ENCODE data around the gene CELA3B.
"Not testable (repeated sequence)": the region's sequence is repeated elsewhere in the genome, so short reads cannot be mapped to it uniquely, and the experiment has no call there.

Gene CELA3B

DNA sequence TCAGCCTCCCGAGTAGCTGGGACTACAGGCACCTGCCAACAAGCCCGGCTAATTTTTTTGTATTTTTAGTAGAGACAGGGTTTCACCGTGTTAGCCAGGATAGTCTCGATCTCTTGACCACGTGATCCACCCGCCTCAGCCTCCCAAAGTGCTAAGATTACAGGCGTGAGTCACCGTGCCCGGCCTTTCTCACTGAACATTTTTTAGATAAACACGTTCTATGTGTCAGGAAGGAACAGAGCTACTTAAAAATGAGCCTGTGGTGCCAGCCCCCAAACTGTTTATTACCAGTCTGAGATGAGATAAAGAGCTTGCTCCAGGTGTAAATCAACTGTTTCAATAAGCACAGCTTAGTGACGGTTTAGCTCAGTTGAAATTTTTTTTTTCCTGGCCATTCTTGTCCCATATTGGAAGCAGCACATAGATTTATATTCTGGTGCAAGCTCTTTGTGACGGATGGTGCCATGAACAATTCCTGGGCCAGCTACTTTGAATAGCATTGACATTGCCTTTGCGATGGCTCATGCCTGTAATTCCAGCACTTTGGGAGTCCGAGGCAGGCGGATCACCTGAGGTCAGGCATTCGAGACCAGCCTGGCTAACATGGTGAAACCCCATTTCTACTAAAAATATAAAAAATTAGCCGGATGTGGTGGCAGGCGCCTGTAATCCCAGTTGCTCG lies 33.7 kb upstream of the CELA3B start:
- DNase-seq (ENCODE audit: low read depth, low spot score), result not testable (repeated sequence)

DNA sequence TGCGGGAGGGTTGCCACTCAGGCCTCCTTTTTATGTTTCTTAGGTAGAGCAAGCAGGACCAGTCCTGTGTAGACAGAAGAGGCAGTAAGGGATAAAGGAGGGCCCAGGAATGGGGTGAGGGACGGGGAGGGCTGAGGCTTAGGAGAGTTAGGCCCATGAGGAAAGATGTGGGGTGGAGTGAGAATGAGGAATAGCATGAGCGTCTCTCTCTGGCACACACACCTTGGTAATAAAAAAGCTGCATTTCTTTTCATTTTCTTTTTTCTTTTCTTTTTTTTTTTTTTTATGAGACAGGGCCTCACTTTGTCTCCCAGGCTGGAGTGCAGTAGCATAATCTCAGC lies 32.1 kb upstream of the CELA3B start:
- DNase-seq (ENCODE audit: low read depth, low spot score), result no peak

DNA sequence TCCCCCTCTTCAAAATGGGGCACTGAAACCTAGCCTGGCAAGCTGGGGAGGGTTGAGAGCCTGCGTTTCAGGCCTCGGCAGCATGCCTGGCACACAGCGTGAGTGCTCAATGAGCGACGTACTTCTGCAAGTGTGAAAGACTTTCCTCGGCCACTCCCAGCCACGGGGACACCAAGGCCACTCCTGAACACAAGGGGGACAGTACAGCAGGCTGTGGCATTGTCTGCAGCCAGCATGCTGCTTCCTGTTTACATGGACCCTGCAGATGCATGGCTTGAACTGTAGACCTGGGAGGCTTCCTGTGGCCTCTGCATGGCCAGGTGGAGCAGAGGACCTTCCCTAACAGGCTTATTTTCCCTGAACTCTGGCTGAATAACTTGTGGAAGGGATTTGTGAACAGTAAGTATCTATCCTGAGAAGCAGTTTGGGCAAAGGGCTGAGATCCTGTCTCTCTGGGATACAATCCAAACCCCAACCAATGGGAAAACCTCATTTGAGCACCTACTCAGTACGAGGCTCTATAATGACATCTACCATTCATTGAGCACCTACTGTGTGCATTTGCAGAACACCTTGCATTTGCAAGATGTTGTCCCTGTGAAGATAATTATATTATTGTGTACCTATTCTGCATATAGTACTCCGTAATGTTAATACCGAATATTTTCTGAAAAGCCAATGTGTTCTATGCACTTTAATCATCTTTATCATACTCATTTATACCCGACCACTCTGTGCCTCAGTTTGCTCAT lies 29.8 kb upstream of the CELA3B start:
- no peak for DNase-seq (ENCODE audit: low read depth, low spot score)

- DNase-seq (ENCODE audit: low read depth, low spot score), result no peak
Measured at GRCh38 chr1:21950734-21951133, 26.1 kb upstream of the CELA3B start.

DNA sequence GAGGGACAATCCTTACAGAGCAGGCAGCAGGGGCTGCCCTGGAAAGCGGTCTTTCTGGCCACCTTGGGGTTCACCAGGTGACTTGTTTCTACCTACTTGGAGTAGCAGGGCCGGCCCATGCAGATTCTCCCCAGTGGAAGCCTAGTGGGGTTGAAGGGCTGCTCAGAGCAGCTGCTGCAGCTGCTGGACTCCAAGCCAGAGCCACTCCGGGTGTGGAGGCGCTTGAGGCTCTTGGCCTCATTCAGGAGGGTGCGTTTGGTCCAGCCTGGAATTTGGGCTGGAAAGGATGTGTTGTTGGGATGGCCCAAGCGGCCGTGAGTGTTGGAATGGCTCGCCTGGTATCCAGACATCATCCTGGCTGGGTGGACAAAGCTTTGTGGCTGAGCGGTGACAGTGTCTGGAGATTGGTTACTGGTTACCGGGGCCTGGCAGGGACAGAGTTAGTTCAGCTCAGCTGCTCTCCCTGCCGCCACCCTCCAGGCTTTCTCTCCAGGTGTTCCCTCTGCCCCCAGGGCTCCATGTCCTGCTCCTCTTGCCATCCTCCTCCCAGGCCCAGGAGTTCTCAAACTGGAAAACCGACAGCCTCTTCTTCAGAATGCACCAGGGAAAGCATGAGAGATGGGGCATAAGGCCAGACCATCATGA lies 25.5 kb upstream of the CELA3B start:
- no peak for DNase-seq (ENCODE audit: low read depth, low spot score)

DNA sequence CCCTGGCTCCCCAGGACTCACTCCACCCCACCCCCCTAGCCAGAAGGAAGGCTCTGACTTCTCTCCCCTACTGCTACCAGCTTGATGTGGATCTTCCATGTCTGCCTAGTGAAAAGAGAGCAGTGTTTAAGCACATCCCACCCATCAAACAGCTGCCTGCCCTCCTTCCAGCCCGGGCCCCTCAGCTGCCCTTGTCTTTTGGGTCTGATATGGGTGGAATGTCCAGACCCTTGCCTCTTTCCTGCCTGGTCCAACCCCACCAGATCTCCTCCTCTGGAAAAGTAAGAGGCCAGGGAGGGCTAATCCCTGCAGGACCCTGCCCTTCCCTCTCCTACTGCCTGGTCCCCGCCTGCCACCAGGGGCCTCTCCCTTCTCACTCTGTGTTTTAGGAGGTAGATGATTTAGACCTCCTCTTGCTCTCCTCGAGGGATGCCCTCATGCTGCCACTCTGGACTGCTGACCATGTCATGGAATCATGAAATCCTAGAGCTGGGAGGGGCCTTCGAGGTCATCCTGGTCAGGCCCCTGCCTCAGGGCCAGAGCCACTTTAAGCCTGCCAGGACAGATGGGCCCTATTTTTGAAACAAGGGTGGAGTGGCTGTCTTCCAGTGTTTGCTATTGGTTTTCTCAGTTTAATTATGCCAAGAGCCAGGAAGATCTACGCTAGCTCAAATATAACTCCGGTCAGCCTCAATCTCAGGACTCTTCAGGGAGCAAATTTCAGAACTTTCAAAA lies 23.9 kb upstream of the CELA3B start:
- DNase-seq (ENCODE audit: low read depth, low spot score), result no peak

DNA sequence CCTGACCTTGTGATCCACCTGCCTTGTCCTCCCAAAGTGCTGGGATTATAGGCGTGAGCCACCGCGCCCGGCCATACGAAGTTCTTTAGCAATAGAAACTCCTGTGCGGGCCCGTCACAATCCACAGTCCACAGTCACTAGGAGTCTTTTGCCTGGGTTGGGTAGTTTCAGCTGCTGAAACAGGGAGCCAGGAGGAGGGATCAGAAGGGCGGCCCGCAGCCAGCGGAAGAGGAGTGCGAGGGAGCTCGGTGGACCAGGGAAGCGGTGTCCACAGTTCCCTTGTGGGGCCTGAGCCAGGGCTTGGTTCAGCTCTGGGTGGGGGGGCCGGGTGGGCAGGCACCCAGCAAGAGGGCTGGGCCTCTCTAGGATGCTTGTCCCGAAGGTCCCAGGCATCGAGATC lies 21.8 kb upstream of the CELA3B start:
- no peak for DNase-seq (ENCODE audit: low read depth, low spot score)

DNA sequence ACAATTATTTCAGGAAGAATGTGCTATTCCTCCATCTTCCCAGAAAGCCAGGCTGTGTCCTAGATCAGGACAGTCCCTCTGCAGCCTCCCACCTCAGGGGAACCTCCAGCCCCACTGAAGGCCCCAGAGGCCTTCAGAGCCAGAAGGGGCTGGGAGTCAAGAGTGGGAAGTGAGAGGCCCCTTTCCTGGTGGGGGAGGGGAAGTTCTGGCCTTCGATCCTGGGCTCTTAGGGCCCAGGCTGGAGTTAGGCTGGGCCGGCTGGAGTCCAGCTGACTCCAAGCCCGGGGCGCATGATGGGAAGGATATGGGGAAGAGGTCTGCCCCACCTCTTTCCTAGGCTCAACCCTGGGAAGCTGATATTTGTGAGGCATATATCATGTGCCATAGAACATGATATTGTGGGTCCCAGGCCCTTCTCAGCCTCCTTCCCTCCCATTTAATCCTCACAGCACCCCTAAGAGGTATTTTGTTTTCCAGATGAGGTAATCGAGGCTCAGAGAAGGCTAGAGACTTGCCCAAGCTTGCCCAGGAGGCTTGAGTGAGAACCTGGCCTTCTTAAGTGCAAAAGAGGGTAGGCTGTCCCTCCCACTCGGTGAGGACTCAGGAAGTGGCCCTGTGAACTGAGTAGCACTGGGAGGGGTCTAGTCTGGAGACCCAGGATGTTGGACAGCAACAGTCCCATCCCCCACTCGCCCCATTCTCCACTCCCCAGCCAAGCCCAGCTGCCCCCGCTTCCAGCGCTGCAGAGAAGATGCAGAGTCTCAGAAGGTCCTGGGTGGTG lies 21.1 kb upstream of the CELA3B start:
- no peak for DNase-seq (ENCODE audit: low read depth, low spot score)

DNA sequence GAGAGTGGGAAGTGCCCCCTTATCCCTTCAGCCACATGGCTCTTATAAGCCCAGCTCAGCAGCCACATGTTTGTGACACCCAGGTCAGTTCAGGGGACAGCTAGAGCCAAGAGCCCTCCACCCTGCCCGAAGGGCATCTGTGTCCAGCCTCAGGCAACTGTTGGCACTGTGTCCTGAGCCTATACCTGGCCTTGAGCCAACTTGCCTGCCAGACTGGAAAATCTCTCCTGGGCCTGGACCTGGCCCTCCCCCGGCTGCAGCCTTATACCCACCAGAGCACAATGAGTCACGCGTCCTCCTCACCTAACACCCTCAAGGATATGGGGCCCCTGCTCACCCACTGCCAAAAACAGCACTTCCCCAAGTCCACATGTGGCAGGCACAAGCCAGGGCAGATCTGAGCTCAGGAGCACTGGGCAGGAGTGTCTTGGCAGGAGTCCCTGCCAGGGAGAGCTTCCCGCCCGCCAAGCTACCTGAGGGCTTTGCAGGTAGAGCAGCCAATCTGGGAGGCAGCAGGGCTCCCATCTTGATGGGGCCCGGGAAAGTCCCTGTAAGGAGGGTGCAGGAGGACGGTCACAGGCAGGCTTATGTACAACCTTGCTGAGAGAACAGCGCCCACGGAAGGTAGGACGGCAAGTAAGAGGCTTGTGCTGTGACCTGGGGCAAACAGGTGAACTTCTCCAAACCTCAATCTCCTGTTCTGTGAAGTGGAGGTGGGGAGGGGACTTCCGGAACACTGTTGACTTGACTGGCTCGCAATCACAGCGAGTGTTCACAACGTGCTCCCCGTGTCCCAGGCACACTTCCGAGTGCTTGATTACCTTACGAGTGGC lies 19.9 kb upstream of the CELA3B start:
- no peak for DNase-seq (ENCODE audit: low read depth, low spot score)

DNA sequence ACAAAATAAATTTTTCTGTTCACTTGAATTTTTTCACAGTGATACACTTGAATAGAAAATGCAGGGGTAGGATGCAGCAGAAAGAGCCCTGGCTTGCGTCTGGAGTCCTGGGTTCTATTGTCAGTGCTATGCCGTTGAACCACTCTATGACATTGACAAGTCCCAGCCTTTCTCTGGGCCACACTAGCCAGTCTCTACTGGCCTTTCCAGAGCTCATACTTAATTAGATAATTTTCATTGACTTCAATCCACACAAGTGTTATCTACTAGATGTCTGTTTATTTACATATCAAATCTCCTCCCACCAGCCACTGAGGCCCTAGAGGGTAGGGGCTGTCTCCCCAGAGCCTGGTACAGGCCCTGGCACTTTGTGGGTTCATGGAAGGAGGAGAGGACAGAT lies 15.5 kb upstream of the CELA3B start:
- no peak for DNase-seq (ENCODE audit: low read depth, low spot score)

DNA sequence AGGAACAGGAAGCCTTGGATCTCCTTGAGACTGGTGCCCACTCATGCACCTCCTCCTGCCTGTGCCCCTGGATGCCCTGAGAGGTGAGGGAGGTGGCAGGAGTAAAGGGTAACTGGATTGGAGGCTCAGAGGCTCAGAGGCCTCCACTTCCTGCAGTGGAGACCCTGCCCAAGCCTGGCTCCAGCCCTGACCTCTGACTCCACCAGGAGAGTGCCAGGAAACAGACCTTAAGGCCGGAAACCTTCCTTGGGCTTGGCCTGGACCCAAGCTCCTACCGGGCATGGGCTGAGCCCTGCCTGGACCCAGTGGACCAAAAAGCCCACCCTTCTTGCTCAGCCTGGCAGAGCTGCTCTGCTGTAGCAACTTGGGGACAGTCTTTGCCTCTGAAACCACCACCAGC lies 15.0 kb upstream of the CELA3B start:
- DNase-seq (ENCODE audit: low read depth, low spot score), result no peak

DNA sequence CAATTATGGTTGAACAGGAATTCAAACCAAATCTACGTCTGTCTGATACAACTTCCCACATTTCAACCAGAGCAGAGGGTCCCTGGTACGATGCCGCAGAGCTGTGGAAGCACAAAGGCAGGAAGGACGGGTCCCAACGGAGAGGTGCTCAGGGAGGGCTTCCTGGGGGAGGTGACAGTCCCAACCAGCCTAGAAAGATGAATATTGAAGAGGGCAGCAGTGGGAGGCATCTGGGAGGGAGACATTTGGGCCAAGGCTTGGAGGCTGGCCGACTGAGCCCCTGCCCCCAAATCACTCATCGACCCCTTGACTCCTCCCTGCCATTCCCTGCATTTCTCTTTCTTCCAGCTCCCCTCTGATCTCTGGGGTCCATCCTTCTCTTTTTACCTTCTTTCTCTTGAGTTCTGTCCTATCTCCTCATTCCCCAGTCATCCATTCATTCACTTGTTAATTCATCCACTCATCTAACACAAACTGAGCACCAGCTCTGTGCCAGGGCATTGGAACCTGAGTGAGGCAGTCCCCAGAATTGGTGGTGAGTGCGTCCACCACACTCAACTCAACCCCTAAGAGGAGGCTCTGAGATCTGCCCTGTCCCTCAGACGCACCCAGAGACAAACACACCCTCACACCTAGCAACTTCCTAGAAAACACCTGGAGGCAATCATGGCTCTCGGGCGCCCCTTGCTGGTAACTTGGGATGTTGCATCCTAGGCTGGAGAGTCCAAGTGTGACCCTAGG lies 13.2 kb upstream of the CELA3B start:
- peak; percentile 60 for DNase-seq (ENCODE audit: low read depth, low spot score)

- no peak for DNase-seq (ENCODE audit: low read depth, low spot score)
Measured at GRCh38 chr1:21966247-21967000, 10.4 kb upstream of the CELA3B start.

GRCh38 chr1:21967216-21967615 lies 9.6 kb upstream of the CELA3B start:
- DNase-seq (ENCODE audit: low read depth, low spot score), result not testable (repeated sequence)

GRCh38 chr1:21969066-21969465 lies 7.8 kb upstream of the CELA3B start:
- not testable (repeated sequence) for DNase-seq (ENCODE audit: low read depth, low spot score)

DNA sequence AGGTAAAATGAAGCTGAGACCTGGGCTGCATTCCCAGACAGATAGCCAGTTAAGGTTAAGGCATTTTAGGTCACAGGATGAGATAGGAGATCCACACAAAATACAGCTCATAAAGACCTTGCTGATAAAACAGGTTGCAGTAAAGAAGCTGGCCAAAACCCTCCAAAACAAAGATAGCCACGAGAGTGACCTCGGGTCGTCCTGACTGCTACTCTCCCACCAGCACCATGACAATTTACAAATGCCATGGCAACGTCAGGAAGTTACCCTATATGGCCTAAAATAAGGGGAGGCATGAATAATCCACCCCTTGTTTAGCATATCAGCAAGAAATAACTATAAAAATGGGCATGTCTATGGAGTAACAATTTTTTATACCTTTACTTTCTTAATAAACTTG lies 6.3 kb upstream of the CELA3B start:
- DNase-seq (ENCODE audit: low read depth, low spot score), result not testable (repeated sequence)

GRCh38 chr1:21972973-21973441 lies 3.8 kb upstream of the CELA3B start:
- not testable (repeated sequence) for DNase-seq (ENCODE audit: low read depth, low spot score)

GRCh38 chr1:21973948-21974347 lies 2.9 kb upstream of the CELA3B start:
- not testable (repeated sequence) for DNase-seq (ENCODE audit: low read depth, low spot score)

GRCh38 chr1:21974699-21975098 lies 2.1 kb upstream of the CELA3B start:
- DNase-seq (ENCODE audit: low read depth, low spot score), result not testable (repeated sequence)

Data from activated CD4-positive, CD25-positive, alpha-beta regulatory T cell treated with anti-CD3 and anti-CD28 coated beads, Interleukin-2, amount 50 U/mL, for 16 hours (primary cell).